WERI-Rb-1 (cell line): ENCODE data around the gene CACNA1H.
"Not testable (repeated sequence)": the region's sequence is repeated elsewhere in the genome, so short reads cannot be mapped to it uniquely, and the experiment has no call there.

Experiments
- DNase-seq: peaks from one replicate; pipeline ENCODE4 v3.0.0-alpha.2; 2020
- H3K27ac ChIP-seq: fragments of 250-450 bp; sonication (Bioruptor Pico); 2 replicates; pipeline ENCODE4 v1.5.1; 2020; ENCODE audit warnings: mild to moderate bottlenecking, moderate library complexity
- H3K27me3 ChIP-seq: fragments of 250-450 bp; sonication (Bioruptor Pico); 2 replicates; pipeline ENCODE4 v1.5.1; 2021; ENCODE audit warnings: mild to moderate bottlenecking, low read depth, moderate library complexity; ENCODE audit not compliant: insufficient read depth, severe bottlenecking
- H3K36me3 ChIP-seq: fragments of 250-450 bp; sonication (Bioruptor Pico); 2 replicates; pipeline ENCODE4 v1.5.1; 2020; ENCODE audit warnings: mild to moderate bottlenecking, moderate library complexity
- H3K4me3 ChIP-seq: 2 replicates; pipeline ENCODE4 v1.5.1; 2011; ENCODE audit warnings: low read depth, mild to moderate bottlenecking, control low read depth, low read length
- H3K9me3 ChIP-seq: fragments of 250-450 bp; sonication (Bioruptor Pico); 2 replicates; pipeline ENCODE4 v1.5.1; 2021; ENCODE audit warnings: mild to moderate bottlenecking, moderate library complexity; ENCODE audit not compliant: severe bottlenecking
- CTCF ChIP-seq: IDR thresholded peaks from 2 replicates; pipeline ENCODE4 v1.5.1; 2011; ENCODE audit warnings: low read depth, mild to moderate bottlenecking, control low read depth, inconsistent platforms, low read length

CACNA1H gene

GRCh38 chr16:1188432-1189189, 35.7 kb downstream of the CACNA1H start:
- H3K27me3 ChIP-seq = no peaks in the 10 kb centered on the region
- no peak overlapping the region for H3K4me3 ChIP-seq
- 0 out of 2 replicates have a peak overlapping the region, but pooled peaks have one; percentile 18 for H3K27ac ChIP-seq
- H3K36me3 ChIP-seq = peaks cover 28% of the 10 kb centered on the region
- no peak for DNase-seq
- TF ChIP-seq CTCF = no peak
- H3K9me3 ChIP-seq = no peaks in the 10 kb centered on the region

DNA sequence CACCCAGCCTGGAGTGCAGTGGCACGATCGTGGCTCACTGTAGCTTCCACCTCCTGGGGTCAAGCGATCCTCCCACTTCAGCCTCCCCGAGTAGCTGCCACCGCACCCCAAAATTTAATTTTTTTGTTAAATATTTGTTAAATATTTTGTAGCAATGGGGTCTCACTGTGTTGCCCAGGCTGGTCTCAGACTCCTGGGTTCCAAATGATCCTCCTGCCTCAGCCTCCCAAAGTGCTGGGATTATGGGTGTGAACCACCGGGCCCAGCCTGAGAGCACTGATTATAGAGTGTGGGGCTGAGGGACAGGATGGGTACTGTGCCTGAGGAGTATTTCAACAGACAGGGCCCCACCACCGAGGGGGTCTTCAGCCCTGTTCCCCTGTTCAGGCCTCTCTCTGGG, 36.5 kb downstream of the CACNA1H start:
- H3K27me3 ChIP-seq = no peaks in the 10 kb centered on the region
- TF ChIP-seq CTCF = no peak
- DNase-seq = no peak
- H3K27ac ChIP-seq = no peak overlapping the region; the same call in 1 of the 2 replicates
- H3K9me3 ChIP-seq = no peaks in the 10 kb centered on the region
- no peak overlapping the region for H3K4me3 ChIP-seq
- H3K36me3 ChIP-seq = peaks cover 20% of the 10 kb centered on the region

GRCh38 chr16:1190789-1191188, 37.9 kb downstream of the CACNA1H start:
- not testable (repeated sequence) for H3K9me3 ChIP-seq, H3K27ac ChIP-seq, H3K4me3 ChIP-seq, DNase-seq, H3K27me3 ChIP-seq
- H3K36me3 ChIP-seq = peaks cover 12% of the 10 kb centered on the region

- Histone ChIP-seq H3K36me3 (peaks cover 7% of the 10 kb centered on the region), H3K4me3 (no peak overlapping the region), H3K27me3 (no peaks in the 10 kb centered on the region), H3K27ac (peak overlapping the region; percentile 18), H3K9me3 (no peaks in the 10 kb centered on the region)
- no peak for TF ChIP-seq CTCF
- DNase-seq = no peak
Measured at GRCh38 chr16:1192384-1193073, 39.6 kb downstream of the CACNA1H start.

DNA sequence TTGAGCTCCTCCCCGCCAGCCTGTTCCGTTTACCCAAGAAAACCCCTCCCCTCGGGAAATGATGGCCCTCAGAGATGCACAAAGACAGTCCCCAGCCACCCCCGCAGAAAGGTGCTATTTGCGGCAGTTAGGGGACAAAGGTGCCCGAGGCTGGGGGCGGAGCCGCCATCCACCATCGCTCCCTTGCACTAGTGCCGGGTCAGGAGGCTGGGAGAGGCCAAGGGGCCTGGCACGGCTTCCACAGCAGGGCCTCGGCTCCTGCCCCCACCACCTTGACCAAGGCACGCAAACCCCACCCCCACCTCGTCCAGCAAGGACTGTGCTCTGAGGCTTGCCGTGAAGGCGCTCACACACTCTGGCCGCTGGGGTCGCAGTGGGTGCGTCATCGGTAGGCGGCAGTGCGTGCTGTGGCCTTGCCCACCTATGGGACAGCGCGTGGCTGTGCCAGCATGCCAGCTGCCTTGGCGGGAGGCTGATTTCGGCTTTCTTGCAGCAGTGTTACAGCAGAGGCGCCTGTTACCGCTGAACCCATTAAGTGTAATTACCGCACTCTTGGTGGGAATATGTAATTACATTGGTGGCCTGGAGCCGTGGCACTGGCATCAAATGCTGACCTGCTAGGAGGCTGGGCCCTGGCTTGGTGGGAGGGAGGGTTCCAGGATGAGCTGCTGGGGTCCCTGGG, 40.4 kb downstream of the CACNA1H start:
- H3K27me3 ChIP-seq = no peaks in the 10 kb centered on the region
- TF ChIP-seq CTCF = no peak
- peaks cover 7% of the 10 kb centered on the region for H3K36me3 ChIP-seq
- peak overlapping the region; percentile 18 for H3K27ac ChIP-seq
- no peak for DNase-seq
- H3K4me3 ChIP-seq = no peak overlapping the region
- no peaks in the 10 kb centered on the region for H3K9me3 ChIP-seq
